Purkinje cell (primary cell): ENCODE measurements around the gene LYPD4. TPM values are rescaled to one million over a fixed set of nuclear protein-coding genes. Genes with fewer than 3 reads are reported as not detected.

ENCODE experiments used
- polyA plus RNA-seq: library from polyadenylated mRNA; unstranded; fragments of >200 nt; fragmentation: Nextera tagmentation; gene quantifications from 2 replicates; pipeline ENCODE4 v1.2.1, GENCODE V29; 2014

Gene LYPD4
- polyA plus RNA-seq: not detected in 2 replicates

GRCh38 chr19:41844601-41845000 is at the start of gene LYPD4:
TSS of gene LYPD4 (minus strand) at chr19:41844683. CDS start at chr19:41839285, 5,398 bp downstream.

DNA sequence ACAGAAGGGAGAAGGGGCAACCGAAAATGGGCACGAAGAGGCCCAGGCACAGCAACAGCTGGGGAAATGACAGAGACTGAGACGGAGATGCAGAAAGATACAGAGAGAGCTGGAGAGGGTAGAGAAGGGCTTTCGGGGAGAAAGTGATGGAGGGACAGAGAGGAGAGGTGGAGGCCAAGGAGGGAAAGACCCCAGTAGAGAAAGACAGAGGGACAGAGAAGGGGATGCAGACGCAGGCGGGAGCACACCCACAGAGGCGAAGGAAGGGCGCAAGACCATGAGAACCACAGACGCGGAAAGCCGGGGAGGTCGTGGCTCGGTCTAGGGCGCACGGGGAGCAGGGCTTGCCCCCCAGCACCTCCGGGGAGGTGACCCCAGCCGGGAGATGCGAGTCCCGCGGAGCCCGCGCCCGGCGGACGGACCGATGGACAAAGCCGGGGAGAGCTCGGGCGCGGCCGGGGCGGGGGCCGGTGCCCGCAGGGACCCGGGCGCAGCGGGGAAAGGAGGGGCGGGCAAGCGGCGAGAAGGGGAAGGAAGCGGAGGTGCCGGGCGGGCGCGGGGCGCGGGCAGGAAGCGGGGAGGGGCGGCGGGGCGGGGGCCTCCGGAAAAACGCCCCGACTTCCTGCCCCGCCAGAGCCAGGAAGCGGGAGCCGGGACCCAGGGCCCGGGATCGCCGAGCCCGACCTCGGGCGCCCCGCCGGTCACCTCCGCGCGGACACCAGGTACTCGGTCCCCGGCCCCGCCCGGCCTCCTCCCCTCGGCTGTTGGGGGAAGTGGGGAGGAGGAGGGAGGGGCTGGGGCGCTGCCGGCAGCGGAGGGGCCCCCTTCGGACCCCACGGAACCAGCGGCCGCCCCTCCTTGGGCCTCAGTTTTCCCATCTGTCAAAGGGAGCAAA is 38.3 kb upstream of the LYPD4 start, which contains the start of gene ARHGEF1:
TSS of gene ARHGEF1 (plus strand) at position 617 of the 895 bp plus-strand sequence. CDS start 4,899 bp downstream, outside the sequence.

DNA sequence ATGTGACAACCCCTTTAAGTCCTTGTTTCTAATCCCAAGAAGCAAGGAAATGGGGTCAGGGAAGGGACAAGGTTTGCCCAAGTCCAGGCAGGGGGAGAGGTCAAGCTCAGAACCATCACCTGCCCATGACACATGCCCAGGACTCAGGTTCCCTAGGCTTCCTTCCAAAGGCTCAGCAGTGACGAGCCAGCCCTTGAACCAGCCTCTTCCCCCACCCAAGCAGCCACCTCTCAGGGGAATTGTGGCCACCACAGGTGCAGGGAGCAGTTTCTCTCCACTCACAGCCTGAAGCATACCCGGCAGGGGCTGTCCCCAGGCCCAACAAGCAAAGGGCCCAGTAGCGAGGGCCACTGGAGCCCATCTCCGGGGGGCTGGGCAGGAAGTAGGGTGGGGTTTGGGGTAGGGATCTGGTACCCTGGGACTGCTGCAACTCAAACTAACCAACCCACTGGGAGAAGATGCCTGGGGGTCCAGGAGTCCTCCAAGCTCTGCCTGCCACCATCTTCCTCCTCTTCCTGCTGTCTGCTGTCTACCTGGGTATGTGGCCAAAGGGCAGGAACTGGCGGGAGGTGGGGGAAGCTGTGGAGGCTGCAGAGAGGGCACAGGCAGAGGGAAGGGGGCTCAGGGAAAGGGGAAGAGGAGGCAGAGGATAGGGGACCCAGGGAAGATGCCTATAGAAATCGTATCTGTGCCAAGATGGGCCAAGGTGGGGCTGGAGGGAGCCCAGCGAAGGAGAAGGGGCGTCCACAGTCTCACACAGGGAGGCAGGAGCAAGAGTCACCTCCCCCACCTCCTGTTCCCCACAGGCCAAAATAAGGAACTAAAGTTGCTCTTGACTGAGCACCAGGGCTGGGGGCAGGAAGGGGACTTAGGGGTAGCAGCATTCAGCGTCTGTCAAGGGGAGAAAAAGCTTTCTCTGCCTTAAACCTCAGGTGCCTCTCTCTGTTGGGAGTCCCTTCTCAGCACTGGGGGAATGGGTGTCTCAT is 32.7 kb upstream of the LYPD4 start, which contains the start of gene CD79A:
TSS of gene CD79A (plus strand) at position 433 of the 986 bp plus-strand sequence. CDS start at position 459, 26 bp downstream.

GRCh38 chr19:41859618-41860418 is 15.3 kb upstream of the LYPD4 start, which contains the start of gene RPS19:
TSS of gene RPS19 (plus strand) at chr19:41860255. CDS start at chr19:41860775, 520 bp downstream.

GRCh38 chr19:41845001-41845050 is 343 bp upstream of the LYPD4 start, which contains the start of gene DMRTC2:
TSS of gene DMRTC2 (plus strand) at chr19:41845042. CDS start at chr19:41847429, 2,387 bp downstream.

DNA sequence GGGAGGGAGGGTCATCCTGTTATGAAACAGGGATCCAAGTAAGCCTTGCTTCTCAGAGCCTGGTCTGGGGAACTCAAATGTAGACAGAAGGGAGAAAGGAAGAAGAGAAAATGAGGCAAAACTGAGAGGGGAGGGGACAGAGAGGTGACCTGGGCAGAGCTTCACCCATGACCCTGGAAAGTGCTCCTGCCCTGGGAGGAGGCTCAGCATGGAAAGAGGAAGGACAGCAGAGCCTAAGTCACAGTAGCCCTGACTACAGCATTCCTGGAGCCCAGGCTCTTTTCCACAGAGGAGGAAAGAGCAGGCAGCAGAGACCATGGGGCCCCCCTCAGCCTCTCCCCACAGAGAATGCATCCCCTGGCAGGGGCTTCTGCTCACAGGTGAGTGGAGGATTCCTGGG is 48.1 kb downstream of the LYPD4 start, which contains the start of gene CEACAM3:
TSS of gene CEACAM3 (plus strand) at position 226 of the 400 bp plus-strand sequence. CDS start at position 317, 91 bp downstream.

Other genes starting within 250 kb of the LYPD4 start
- gene CEACAM4, start 217.6 kb downstream of the LYPD4 start, polyA plus RNA-seq: not detected in 2 replicates
- 2.4 TPM in 1 of 2 replicates, not detected in the other for gene CEACAM7, start 156.4 kb downstream of the LYPD4 start, polyA plus RNA-seq
- not detected in 2 replicates for gene CEACAM5, start 136.1 kb downstream of the LYPD4 start, polyA plus RNA-seq
- not detected in 2 replicates for gene CEACAM6, start 89.2 kb downstream of the LYPD4 start, polyA plus RNA-seq
- gene CEACAM3, start 48.1 kb downstream of the LYPD4 start, polyA plus RNA-seq: not detected in 2 replicates
- not detected in 2 replicates for gene DMRTC2, start 359 bp upstream of the LYPD4 start, polyA plus RNA-seq
- 1,193 and 1,462 TPM in 2 replicates for gene RPS19, start 15.6 kb upstream of the LYPD4 start, polyA plus RNA-seq
- gene CD79A, start 32.6 kb upstream of the LYPD4 start, polyA plus RNA-seq: not detected in 2 replicates
- 0.46 and 0.52 TPM in 2 replicates for gene ARHGEF1, start 38.5 kb upstream of the LYPD4 start, polyA plus RNA-seq
- not detected in 2 replicates for gene ERFL, start 83.8 kb upstream of the LYPD4 start, polyA plus RNA-seq
- gene RABAC1, start 114.6 kb upstream of the LYPD4 start, polyA plus RNA-seq: 148 and 157 TPM in 2 replicates
- 128 and 179 TPM in 2 replicates for gene ATP1A3, start 149.5 kb upstream of the LYPD4 start, polyA plus RNA-seq
- gene GRIK5, start 225.5 kb upstream of the LYPD4 start, polyA plus RNA-seq: 0.29 and 0.40 TPM in 2 replicates
- 1.5 and 1.8 TPM in 2 replicates for gene ZNF574, start 231.5 kb upstream of the LYPD4 start, polyA plus RNA-seq